Natural killer cell (primary cell): ENCODE data around the gene L3MBTL2. TPM values are rescaled to one million over a fixed set of nuclear protein-coding genes. Genes with fewer than 3 reads are reported as not detected.

Experiments used
- ATAC-seq, 3 donors: fragments of 150-1000 bp in 2 of 3; fragments of 200-7000 bp in 1 of 3; cut with Tn5 transposase; 1 replicate in 1 of 3; 2 replicates in 2 of 3; pipeline ENCODE4 v1.10.0; 2021; ENCODE audit warnings: mild to moderate bottlenecking in 2 of 3, moderate library complexity in 2 of 3
- DNase-seq, 2 donors: peaks; one replicate each; pipeline versions ENCODE4 v3.0.0 to v3.0.0-alpha.2; 2013 to 2021; ENCODE audit warnings: mixed read lengths in 1 of 2
- H3K27ac ChIP-seq: one replicate; pipeline ENCODE4 v1.5.1; 2013; ENCODE audit warnings: mild to moderate bottlenecking, low read length
- H3K27me3 ChIP-seq: one replicate; pipeline ENCODE4 v1.6.1; 2013; ENCODE audit warnings: low read length; ENCODE audit not compliant: control insufficient read depth, insufficient read depth
- H3K36me3 ChIP-seq: one replicate; pipeline ENCODE4 v1.6.1; 2013; ENCODE audit warnings: low read length; ENCODE audit not compliant: control insufficient read depth, insufficient read depth
- H3K4me1 ChIP-seq: one replicate; pipeline ENCODE4 v1.6.1; 2013; ENCODE audit warnings: low read length; ENCODE audit not compliant: control insufficient read depth, insufficient read depth
- H3K4me3 ChIP-seq: one replicate; pipeline ENCODE4 v1.5.1; 2013; ENCODE audit warnings: low read length
- H3K9me3 ChIP-seq: one replicate; pipeline ENCODE4 v1.6.1; 2013; ENCODE audit warnings: low read length; ENCODE audit not compliant: control insufficient read depth, insufficient read depth
- H3K27ac Mint-ChIP-seq, 2 donors: one replicate each; pipeline ENCODE4 v1.8.0; 2022; ENCODE audit warnings: mild to moderate bottlenecking in 2 of 2, mixed read lengths in 2 of 2, moderate library complexity in 1 of 2
- H3K27me3 Mint-ChIP-seq, 2 donors: one replicate each; pipeline ENCODE4 v1.8.0; 2022; ENCODE audit warnings: low read depth in 2 of 2, mixed read lengths in 2 of 2
- H3K36me3 Mint-ChIP-seq: one replicate; pipeline ENCODE4 v1.8.0; 2022; ENCODE audit warnings: mixed read lengths
- H3K4me1 Mint-ChIP-seq, 2 donors: one replicate each; pipeline ENCODE4 v1.8.0; 2022; ENCODE audit warnings: mixed read lengths in 2 of 2
- H3K4me3 Mint-ChIP-seq: one replicate; pipeline ENCODE4 v1.8.0; 2022; ENCODE audit warnings: mild to moderate bottlenecking, moderate library complexity, mixed read lengths
- H3K9me3 Mint-ChIP-seq, 2 donors: one replicate each; pipeline ENCODE4 v1.8.0; 2022; ENCODE audit warnings: mixed read lengths in 2 of 2
- CTCF ChIP-seq: fragments of 200-600 bp; IDR thresholded peaks from one replicate; pipeline ENCODE4 v1.8.0; 2022; ENCODE audit warnings: antibody characterized with exemption
- WGBS: methylation state at CpG from one replicate; pipeline ENCODE4 v1.1.7; 2013; ENCODE audit warnings: missing lambda C conversion rate; ENCODE audit not compliant: insufficient coverage; 5-methylcytosine and 5-hydroxymethylcytosine counted together
- intact Hi-C: fragments of 100-400 bp; cut with micrococcal nuclease; formaldehyde crosslinking; loops from one replicate; pipeline ENCODE4 v1.14.2; 2022
- total RNA-seq, 4 donors: library from RNA; stranded (reverse); fragments of 120-200 nt in 1 of 4; gene quantifications; one replicate each; pipeline versions ENCODE4 v1.2.3 to v1.2.4, GENCODE V29; 2013 to 2022

Gene L3MBTL2
- total RNA-seq, 3 donors from 2014 or later (not counting 1 experiment from before 2014, with no cell fraction given), result 25.2 to 32.1 (median 31.7) TPM

- Histone ChIP-seq H3K4me1 (peaks cover 7% of the 10 kb centered on the region), H3K27me3 (no peaks in the 10 kb centered on the region), H3K4me3 (no peak overlapping the region), H3K36me3 (peaks cover 6% of the 10 kb centered on the region), H3K27ac (no peak overlapping the region), H3K9me3 (no peaks in the 10 kb centered on the region)
- Mint-ChIP-seq H3K27me3 (peaks cover 0 to 3% of the 10 kb centered on the region in 2 donors), H3K36me3 (no peaks in the 10 kb centered on the region), H3K4me3 (no peak overlapping the region), H3K9me3 (no peaks in the 10 kb centered on the region), H3K27ac (no peak overlapping the region), H3K4me1 (peaks cover 5 to 13% of the 10 kb centered on the region in 2 donors)
- no peak for TF ChIP-seq CTCF
- no peak for DNase-seq
- no peak for ATAC-seq
- intact Hi-C loops, result no loop called here
- WGBS, result 85% methylated on average over 19 of the region's 19 CpGs
These were observed 29.9 kb downstream of the L3MBTL2 start for GRCh38 chr22:41234815-41235695.

- H3K9me3 Mint-ChIP-seq, result no peaks in the 10 kb centered on the region
- H3K4me1 Mint-ChIP-seq, result peaks cover 5 to 13% of the 10 kb centered on the region in 2 donors
- ATAC-seq (no peak), DNase-seq (no peak)
- H3K36me3 ChIP-seq, result no peaks in the 10 kb centered on the region
- no peaks in the 10 kb centered on the region for H3K27me3 ChIP-seq
- H3K4me1 ChIP-seq, result peaks cover 7% of the 10 kb centered on the region
- peaks cover 0 to 3% of the 10 kb centered on the region in 2 donors for H3K27me3 Mint-ChIP-seq
- H3K36me3 Mint-ChIP-seq, result no peaks in the 10 kb centered on the region
- H3K4me3 Mint-ChIP-seq, result peak overlapping the region; percentile 82
- H3K27ac Mint-ChIP-seq, result no peak overlapping the region
- H3K9me3 ChIP-seq, result no peaks in the 10 kb centered on the region
- no peak for TF ChIP-seq CTCF
- intact Hi-C loops, result loop anchor here (2.0 kb wide), 1 partner anchor 314 kb away; no protein-coding TSS in a partner anchor
- H3K4me3 ChIP-seq, result peak overlapping the region; percentile 27
- whole genome bisulfite sequencing, result 42% methylated on average over 33 of the region's 33 CpGs
- H3K27ac ChIP-seq, result no peak overlapping the region
These were observed 32.1 kb downstream of the L3MBTL2 start for GRCh38 chr22:41237036-41237706.

GRCh38 chr22:41237707-41238569 is 32.8 kb downstream of the L3MBTL2 start:
- Histone ChIP-seq H3K4me3 (peak overlapping the region; percentile 27), H3K9me3 (no peaks in the 10 kb centered on the region), H3K27ac (no peak overlapping the region), H3K27me3 (no peaks in the 10 kb centered on the region), H3K4me1 (peaks cover 7% of the 10 kb centered on the region), H3K36me3 (no peaks in the 10 kb centered on the region)
- peaks cover 5 to 13% of the 10 kb centered on the region in 2 donors for H3K4me1 Mint-ChIP-seq
- ATAC-seq (peak; percentile 84 to 90 (median 88)), DNase-seq (peak; percentile 50 to 91)
- peaks cover 0 to 3% of the 10 kb centered on the region in 2 donors for H3K27me3 Mint-ChIP-seq
- peak overlapping the region; percentile 82 for H3K4me3 Mint-ChIP-seq
- H3K36me3 Mint-ChIP-seq, result no peaks in the 10 kb centered on the region
- no peak overlapping the region for H3K27ac Mint-ChIP-seq
- peak; percentile 34 for TF ChIP-seq CTCF
- intact Hi-C loops, result loop anchor here (2.0 kb wide), 1 partner anchor 315 kb away; no protein-coding TSS in a partner anchor
- WGBS, result 25% methylated on average over 97 of the region's 97 CpGs
- no peaks in the 10 kb centered on the region for H3K9me3 Mint-ChIP-seq
